ENCODE results near the gene ZFP36.
"Not testable (repeated sequence)": the region's sequence is repeated elsewhere in the genome, so short reads cannot be mapped to it uniquely, and the experiment has no call there.

The ZFP36 gene

GRCh38 chr19:39446365-39447084, 39.9 kb downstream of the ZFP36 start:
- no peak for DNase-seq

GRCh38 chr19:39448271-39448670, 41.6 kb downstream of the ZFP36 start:
- DNase-seq = no peak

GRCh38 chr19:39449116-39449797, 42.6 kb downstream of the ZFP36 start:
- DNase-seq = no peak

- DNase-seq = not testable (repeated sequence)
Observed at GRCh38 chr19:39451257-39451656, 44.6 kb downstream of the ZFP36 start.
